GM12878 (cell line): ENCODE measurements around the gene ZBTB32. TPM values are rescaled to one million over a fixed set of nuclear protein-coding genes. Genes with fewer than 3 reads are reported as not detected.
A peak's percentile ranks its signal among the peaks of the same experiment; 100 is the strongest.

Source experiments
- ATAC-seq: fragments of 200-7000 bp; cut with Tn5 transposase; 3 replicates; pipeline ENCODE4 v1.9.1; 2020; ENCODE audit warnings: mild to moderate bottlenecking, moderate library complexity
- BruUV-seq: library from RNA; stranded (reverse); fragments of 400-500 nt; replicated peaks from 2 replicates; lab custom pipeline; 2021; lab: Mats Ljungman, UMichigan
- CTCF ChIA-PET: fragments of 300-600 bp; sonication (Branson Sonifier 250); formaldehyde crosslinking; extraction: SDS; loops from one replicate; lab custom pipeline; 2021; ENCODE audit warnings: inconsistent platforms; lab: Yijun Ruan, JAX
- POLR2A ChIA-PET: fragments of 350-600 bp; formaldehyde crosslinking; extraction: SDS; loops from one replicate; lab custom pipeline; 2021; ENCODE audit warnings: inconsistent platforms; lab: Charles Lee
- RAD21 ChIA-PET: fragments of 300-600 bp; sonication (Branson Sonifier 250); formaldehyde crosslinking; loops from one replicate; lab custom pipeline; 2023; ENCODE audit warnings: antibody characterized with exemption; ENCODE audit not compliant: unreplicated experiment; lab: Charles Lee
- SMC1A ChIA-PET: fragments of 300-600 bp; sonication (Branson Sonifier 250); formaldehyde crosslinking; loops from one replicate; lab custom pipeline; 2023; ENCODE audit not compliant: unreplicated experiment, uncharacterized antibody; lab: Charles Lee
- DNase-seq: peaks from one replicate; pipeline ENCODE4 v3.0.0-alpha.2; 2011; ENCODE audit warnings: low read depth, low spot score
- FAIRE-seq: peaks from 3 replicates; lab custom pipeline; 2011; peaks lifted over from hg19 to GRCh38; lab: Jason Lieb, UNC
- H2AFZ ChIP-seq: 2 replicates; pipeline ENCODE4 v1.6.0; 2011; ENCODE audit warnings: low read depth, low read length, control low read depth; ENCODE audit not compliant: control insufficient read depth
- H3K27ac ChIP-seq: 2 replicates; pipeline ENCODE4 v1.5.1; 2011; ENCODE audit warnings: control low read depth; ENCODE audit not compliant: control insufficient read depth, insufficient read depth
- H3K27me3 ChIP-seq, 2 experiments: replicated peaks in 1 of 2; 2 replicates each; pipeline versions ENCODE4 v1.6.0 to v1.6.1; 2011; ENCODE audit warnings: low read length in 1 of 2; ENCODE audit not compliant: control insufficient read depth in 2 of 2, insufficient read depth in 2 of 2
- H3K36me3 ChIP-seq, 2 experiments: 2 replicates each; pipeline ENCODE4 v1.5.1; 2011; ENCODE audit warnings: low read length in 1 of 2; ENCODE audit not compliant: control insufficient read depth in 2 of 2, insufficient read depth in 2 of 2
- H3K4me1 ChIP-seq: 2 replicates; pipeline ENCODE4 v1.6.1; 2011; ENCODE audit warnings: mild to moderate bottlenecking, low read length, moderate library complexity, mixed read lengths; ENCODE audit not compliant: control insufficient read depth, insufficient read depth
- H3K4me2 ChIP-seq: 2 replicates; pipeline ENCODE4 v1.6.0; 2011; ENCODE audit warnings: control low read depth; ENCODE audit not compliant: control insufficient read depth, insufficient read depth
- H3K4me3 ChIP-seq: fragments of 200-600 bp; sonication (generic); 2 replicates; pipeline ENCODE4 v1.5.1; 2016
- H3K79me2 ChIP-seq: 2 replicates; pipeline ENCODE4 v1.6.0; 2011; ENCODE audit warnings: low read length; ENCODE audit not compliant: control insufficient read depth, insufficient read depth
- H3K9ac ChIP-seq: 2 replicates; pipeline ENCODE4 v1.8.0; 2011; ENCODE audit warnings: low read length, control low read depth, mixed read lengths; ENCODE audit not compliant: control insufficient read depth, insufficient read depth
- H3K9me3 ChIP-seq: replicated peaks from 3 replicates; pipeline ENCODE4 v1.5.1; 2011; ENCODE audit warnings: mild to moderate bottlenecking, low read length; ENCODE audit not compliant: control insufficient read depth, insufficient read depth
- H4K20me1 ChIP-seq: 2 replicates; pipeline ENCODE4 v1.6.0; 2011; ENCODE audit not compliant: control insufficient read depth, insufficient read depth
- ASH2L ChIP-seq: fragments of 300-600, 200-600 bp; sonication (generic); IDR thresholded peaks from 2 replicates; pipeline ENCODE4 v1.6.1; 2017; ENCODE audit warnings: low read depth, mild to moderate bottlenecking, borderline replicate concordance
- BCL11A ChIP-seq: IDR thresholded peaks from 2 replicates; pipeline ENCODE4 v1.6.1; 2011; ENCODE audit warnings: low read depth, low read length
- CBFB ChIP-seq: IDR thresholded peaks from 2 replicates; pipeline ENCODE4 v1.6.1; 2016; ENCODE audit warnings: antibody characterized with exemption, low read depth
- CBX3 ChIP-seq: fragments of 200-600 bp; sonication (generic); IDR thresholded peaks from 2 replicates; pipeline ENCODE4 v1.6.1; 2016; ENCODE audit warnings: low read depth, borderline replicate concordance
- CHD1 ChIP-seq: IDR thresholded peaks from 2 replicates; pipeline ENCODE4 v1.6.1; 2012; ENCODE audit warnings: low read depth, low read length, improper control_type of control experiment
- CHD4 ChIP-seq: fragments of 200-600 bp; sonication (generic); IDR thresholded peaks from 2 replicates; pipeline ENCODE4 v1.6.1; 2016; ENCODE audit warnings: mild to moderate bottlenecking
- CREM ChIP-seq: IDR thresholded peaks from 2 replicates; pipeline ENCODE4 v1.6.1; 2014; ENCODE audit warnings: antibody characterized with exemption, low read depth
- DPF2 ChIP-seq: fragments of 450-650 bp; IDR thresholded peaks from 2 replicates; pipeline ENCODE4 v1.6.1; 2017; ENCODE audit warnings: mild to moderate bottlenecking
- JUND ChIP-seq: IDR thresholded peaks from 2 replicates; pipeline ENCODE4 v1.6.1; 2012; ENCODE audit warnings: low read depth, mild to moderate bottlenecking, low read length, improper control_type of control experiment, moderate library complexity
- NBN ChIP-seq: fragments of 450-650 bp; IDR thresholded peaks from 2 replicates; pipeline ENCODE4 v1.6.1; 2016
- NR2F1 ChIP-seq: fragments of 450-650 bp; conservative IDR thresholded peaks from 2 replicates; pipeline ENCODE4 v1.6.1; 2017; ENCODE audit warnings: mild to moderate bottlenecking
- RAD51 ChIP-seq: fragments of 450-650 bp; IDR thresholded peaks from 2 replicates; pipeline ENCODE4 v1.6.1; 2016; ENCODE audit warnings: moderate library complexity, mild to moderate bottlenecking, inconsistent platforms
- RBBP5 ChIP-seq: fragments of 200-600 bp; sonication (generic); conservative IDR thresholded peaks from 2 replicates; pipeline ENCODE4 v1.6.1; 2016
- RELA ChIP-seq: fragments of 450-650 bp; IDR thresholded peaks from 2 replicates; pipeline ENCODE4 v1.8.0; 2014; ENCODE audit warnings: borderline replicate concordance; ENCODE audit not compliant: partially characterized antibody
- SMAD5 ChIP-seq: IDR thresholded peaks from 2 replicates; pipeline ENCODE4 v1.6.1; 2016; ENCODE audit warnings: antibody characterized with exemption, low read depth
- WRNIP1 ChIP-seq: IDR thresholded peaks from 2 replicates; pipeline ENCODE4 v1.6.1; 2011; ENCODE audit warnings: low read depth, low read length, improper control_type of control experiment, borderline replicate concordance
- YY1 ChIP-seq: IDR thresholded peaks from 2 replicates; pipeline ENCODE4 v1.6.1; 2011; ENCODE audit warnings: low read depth, mild to moderate bottlenecking, low read length
- ZBED1 ChIP-seq: IDR thresholded peaks from 2 replicates; pipeline ENCODE4 v1.6.1; 2016; ENCODE audit warnings: borderline replicate concordance
- whole genome bisulfite sequencing: methylation state at CpG from one replicate; pipeline ENCODE4 v1.1.6; 2016; ENCODE audit warnings: low lambda C conversion rate; ENCODE audit not compliant: insufficient replicate concordance, insufficient coverage; ENCODE audit errors: missing lambda C conversion rate; 5-methylcytosine and 5-hydroxymethylcytosine counted together
- in situ Hi-C: fragments of 300-500 bp; cut with MboI; formaldehyde crosslinking; loops from 9 replicates; pipeline ENCODE4 v1.14.3; 2018; ENCODE audit warnings: mixed read lengths
- intact Hi-C: fragments of 100-400 bp; cut with micrococcal nuclease; formaldehyde crosslinking; loops from one replicate; pipeline ENCODE4 v1.14.2; 2022; ENCODE audit not compliant: unreplicated experiment
- polyA plus RNA-seq, 11 experiments: library from polyadenylated mRNA; depleted of rRNA in 4 of 11; unstranded in 6 of 11; stranded (reverse) in 5 of 11; fragments of >200 nt; fragmentation: Nextera tagmentation in 4 of 11; fragmentation: Illumina TruSeq in 1 of 11; extraction: Ambion mirVana in 4 of 11; extraction: Trizol in 1 of 11; gene quantifications; 1 replicate in 1 of 11; 2 replicates in 10 of 11; pipeline versions ENCODE4 v1.2.1 to v1.2.3, GENCODE V29; 2011 to 2016; ENCODE audit warnings: inconsistent platforms in 2 of 11, missing spikeins in 2 of 11, low read depth in 1 of 11
- total RNA-seq, 4 experiments: library from RNA; depleted of rRNA in 3 of 4; stranded (reverse); fragments of >200 nt in 3 of 4; fragmentation: Illumina TruSeq in 1 of 4; extraction: Trizol in 1 of 4; gene quantifications; 2 replicates each; pipeline versions ENCODE4 v1.2.1 to v1.2.3, GENCODE V29; 2013 to 2021
- TF ChIP-seq, protein P1 (sequence below): fragments of 450-650 bp; IDR thresholded peaks from 2 replicates; pipeline ENCODE4 v1.6.1; 2017; ENCODE audit warnings: mild to moderate bottlenecking, moderate library complexity
- TF ChIP-seq, protein P2 (sequence below): fragments of 450-650 bp; IDR thresholded peaks from 2 replicates; pipeline ENCODE4 v1.6.1; 2017; ENCODE audit warnings: antibody characterized with exemption, mild to moderate bottlenecking, moderate library complexity

ZBTB32 gene
- total and polyA plus RNA-seq, 10 of the 15 experiments (the other 5 are each of a cell fraction or from before 2014, with no cell fraction given), result 1.0 to 46.7 (median 16.0) TPM

DNA sequence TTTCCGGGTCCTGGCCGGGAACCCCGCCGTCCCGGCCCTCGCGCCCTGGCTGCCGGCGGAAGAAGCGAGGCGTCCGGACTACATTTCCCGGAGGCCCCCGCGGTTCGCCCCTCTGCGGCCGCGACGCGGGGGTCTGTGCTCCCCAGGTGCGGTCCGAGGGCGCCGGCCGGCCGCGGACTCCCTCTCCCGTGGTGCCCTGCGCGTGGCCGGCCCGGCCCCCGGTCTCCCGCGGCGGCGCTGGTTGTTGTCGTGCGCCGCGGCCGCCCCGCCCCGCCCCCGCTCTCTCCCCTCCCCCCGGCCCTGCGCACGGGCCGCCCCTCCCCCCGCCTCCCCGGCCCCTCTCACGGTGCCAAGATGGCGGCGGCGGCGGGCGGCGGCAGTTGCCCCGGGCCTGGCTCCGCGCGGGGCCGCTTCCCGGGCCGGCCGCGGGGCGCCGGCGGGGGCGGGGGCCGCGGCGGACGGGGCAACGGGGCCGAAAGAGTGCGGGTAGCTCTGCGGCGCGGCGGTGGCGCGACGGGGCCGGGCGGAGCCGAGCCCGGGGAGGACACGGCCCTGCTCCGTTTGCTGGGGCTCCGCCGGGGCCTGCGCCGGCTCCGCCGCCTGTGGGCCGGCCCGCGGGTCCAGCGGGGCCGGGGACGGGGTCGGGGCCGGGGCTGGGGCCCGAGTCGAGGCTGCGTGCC lies 13.4 kb downstream of the ZBTB32 start, which contains the start of gene KMT2B:
Gene KMT2B, plus strand, starts transcription at position 339 of the 680 bp plus-strand sequence. Its CDS starts 16 bp downstream, at position 355.
- no peak for DNase-seq
- peaks cover 25% of the 10 kb centered on the region for H3K4me1 ChIP-seq
- no peak for FAIRE-seq
- H3K27me3 ChIP-seq, result no peaks in the 10 kb centered on the region
- peak within 1 kb of the TSS; percentile 99 for H3K4me2 ChIP-seq
- in situ Hi-C loops, result no loop called here
- peak within 1 kb of the TSS; percentile 87 for H2AFZ ChIP-seq
- intact Hi-C loops, result loop anchor here (1.0 to 2.0 kb wide), 4 partner anchors 23 to 213 kb away; partner anchors contain the start of genes PSENEN and U2AF1L4
- ATAC-seq, result peak; percentile 58
- H3K4me3 ChIP-seq, result peak within 1 kb of the TSS; percentile 97
- H3K79me2 ChIP-seq, result peaks cover 61% of the 10 kb centered on the region
- SMC1A ChIA-PET, result interaction anchor here (0.9 to 1.5 kb wide), 5 partner anchors 16 to 27 kb away, joined by 3 to 8 read pairs (median 3); partner anchors contain the start of genes PSENEN and U2AF1L4
- no peaks in the 10 kb centered on the region for H3K9me3 ChIP-seq
- RAD21 ChIA-PET, result interaction anchor here (1.2 to 1.5 kb wide), 4 partner anchors 21 to 208 kb away, joined by 3 to 8 read pairs (median 8); partner anchors contain the start of gene IGFLR1
- peak within 1 kb of the TSS; percentile 83 for H3K9ac ChIP-seq
- POLR2A ChIA-PET, result interaction anchor here (1.0 to 1.8 kb wide), 5 partner anchors 16 to 27 kb away, joined by 5 to 12 read pairs (median 6); partner anchors contain the start of genes IGFLR1, PSENEN and U2AF1L4
- peaks cover 0 to 9% of the 10 kb centered on the region in 2 experiments for H3K36me3 ChIP-seq
- peak within 1 kb of the TSS; percentile 72 for H3K27ac ChIP-seq
- under 1% methylated on average over 40 of the region's 109 CpGs for WGBS
- H4K20me1 ChIP-seq, result no peaks in the 10 kb centered on the region
- no TSS peak for BruUV-seq
- CTCF ChIA-PET, result interaction anchor here (1.2 to 1.5 kb wide), 3 partner anchors 16 to 58 kb away, joined by 3 to 8 read pairs (median 3); no protein-coding TSS in a partner anchor
- no peak for TF ChIP-seq WRNIP1
- no peak for TF ChIP-seq SMAD5
- TF ChIP-seq RAD51, result no peak
- peak; percentile 65; the same call in 1 of the 2 replicates for TF ChIP-seq NR2F1
- no peak for TF ChIP-seq CBFB
- no peak for TF ChIP-seq JUND
- TF ChIP-seq CHD1, result no peak
- no peak for TF ChIP-seq CBX3
- no peak for TF ChIP-seq DPF2
- TF ChIP-seq RBBP5, result no peak
- peak; percentile 76 for TF ChIP-seq YY1
- TF ChIP-seq NBN, result no peak
- TF ChIP-seq ZBED1, result no peak; the same call in 1 of the 2 replicates
- TF ChIP-seq CREM, result peak; percentile 84; the same call in 1 of the 2 replicates
- TF ChIP-seq, protein P1, sequence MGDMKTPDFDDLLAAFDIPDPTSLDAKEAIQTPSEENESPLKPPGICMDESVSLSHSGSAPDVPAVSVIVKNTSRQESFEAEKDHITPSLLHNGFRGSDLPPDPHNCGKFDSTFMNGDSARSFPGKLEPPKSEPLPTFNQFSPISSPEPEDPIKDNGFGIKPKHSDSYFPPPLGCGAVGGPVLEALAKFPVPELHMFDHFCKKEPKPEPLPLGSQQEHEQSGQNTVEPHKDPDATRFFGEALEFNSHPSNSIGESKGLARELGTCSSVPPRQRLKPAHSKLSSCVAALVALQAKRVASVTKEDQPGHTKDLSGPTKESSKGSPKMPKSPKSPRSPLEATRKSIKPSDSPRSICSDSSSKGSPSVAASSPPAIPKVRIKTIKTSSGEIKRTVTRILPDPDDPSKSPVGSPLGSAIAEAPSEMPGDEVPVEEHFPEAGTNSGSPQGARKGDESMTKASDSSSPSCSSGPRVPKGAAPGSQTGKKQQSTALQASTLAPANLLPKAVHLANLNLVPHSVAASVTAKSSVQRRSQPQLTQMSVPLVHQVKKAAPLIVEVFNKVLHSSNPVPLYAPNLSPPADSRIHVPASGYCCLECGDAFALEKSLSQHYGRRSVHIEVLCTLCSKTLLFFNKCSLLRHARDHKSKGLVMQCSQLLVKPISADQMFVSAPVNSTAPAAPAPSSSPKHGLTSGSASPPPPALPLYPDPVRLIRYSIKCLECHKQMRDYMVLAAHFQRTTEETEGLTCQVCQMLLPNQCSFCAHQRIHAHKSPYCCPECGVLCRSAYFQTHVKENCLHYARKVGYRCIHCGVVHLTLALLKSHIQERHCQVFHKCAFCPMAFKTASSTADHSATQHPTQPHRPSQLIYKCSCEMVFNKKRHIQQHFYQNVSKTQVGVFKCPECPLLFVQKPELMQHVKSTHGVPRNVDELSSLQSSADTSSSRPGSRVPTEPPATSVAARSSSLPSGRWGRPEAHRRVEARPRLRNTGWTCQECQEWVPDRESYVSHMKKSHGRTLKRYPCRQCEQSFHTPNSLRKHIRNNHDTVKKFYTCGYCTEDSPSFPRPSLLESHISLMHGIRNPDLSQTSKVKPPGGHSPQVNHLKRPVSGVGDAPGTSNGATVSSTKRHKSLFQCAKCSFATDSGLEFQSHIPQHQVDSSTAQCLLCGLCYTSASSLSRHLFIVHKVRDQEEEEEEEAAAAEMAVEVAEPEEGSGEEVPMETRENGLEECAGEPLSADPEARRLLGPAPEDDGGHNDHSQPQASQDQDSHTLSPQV, result no peak
- no peak for TF ChIP-seq ASH2L
- TF ChIP-seq RELA, result peak; percentile 45
- TF ChIP-seq BCL11A, result no peak
- no peak for TF ChIP-seq CHD4
- TF ChIP-seq, protein P2, sequence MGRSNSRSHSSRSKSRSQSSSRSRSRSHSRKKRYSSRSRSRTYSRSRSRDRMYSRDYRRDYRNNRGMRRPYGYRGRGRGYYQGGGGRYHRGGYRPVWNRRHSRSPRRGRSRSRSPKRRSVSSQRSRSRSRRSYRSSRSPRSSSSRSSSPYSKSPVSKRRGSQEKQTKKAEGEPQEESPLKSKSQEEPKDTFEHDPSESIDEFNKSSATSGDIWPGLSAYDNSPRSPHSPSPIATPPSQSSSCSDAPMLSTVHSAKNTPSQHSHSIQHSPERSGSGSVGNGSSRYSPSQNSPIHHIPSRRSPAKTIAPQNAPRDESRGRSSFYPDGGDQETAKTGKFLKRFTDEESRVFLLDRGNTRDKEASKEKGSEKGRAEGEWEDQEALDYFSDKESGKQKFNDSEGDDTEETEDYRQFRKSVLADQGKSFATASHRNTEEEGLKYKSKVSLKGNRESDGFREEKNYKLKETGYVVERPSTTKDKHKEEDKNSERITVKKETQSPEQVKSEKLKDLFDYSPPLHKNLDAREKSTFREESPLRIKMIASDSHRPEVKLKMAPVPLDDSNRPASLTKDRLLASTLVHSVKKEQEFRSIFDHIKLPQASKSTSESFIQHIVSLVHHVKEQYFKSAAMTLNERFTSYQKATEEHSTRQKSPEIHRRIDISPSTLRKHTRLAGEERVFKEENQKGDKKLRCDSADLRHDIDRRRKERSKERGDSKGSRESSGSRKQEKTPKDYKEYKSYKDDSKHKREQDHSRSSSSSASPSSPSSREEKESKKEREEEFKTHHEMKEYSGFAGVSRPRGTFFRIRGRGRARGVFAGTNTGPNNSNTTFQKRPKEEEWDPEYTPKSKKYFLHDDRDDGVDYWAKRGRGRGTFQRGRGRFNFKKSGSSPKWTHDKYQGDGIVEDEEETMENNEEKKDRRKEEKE, result no peak
